ENCODE results near the gene GSG1L2.

DNA sequence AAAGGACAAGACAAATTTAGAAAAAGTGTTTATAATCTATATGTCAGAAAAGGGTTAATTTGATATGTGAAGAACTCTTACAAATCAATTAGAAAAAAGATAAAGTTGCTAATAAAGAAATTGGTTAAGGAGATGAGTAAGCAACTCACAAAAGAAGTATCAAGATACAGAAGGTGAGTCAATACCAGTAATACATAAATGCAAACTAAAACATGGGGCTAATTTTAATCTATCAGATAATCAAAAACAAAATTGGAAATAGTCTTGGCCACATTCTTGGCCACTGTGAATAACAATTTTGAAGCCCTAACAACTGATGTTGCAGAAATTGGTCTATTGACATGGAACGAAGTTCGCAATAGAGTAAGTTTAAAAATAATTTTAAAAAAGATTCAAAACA, 37.3 kb downstream of the GSG1L2 start:
- TF ChIP-seq, protein P1, sequence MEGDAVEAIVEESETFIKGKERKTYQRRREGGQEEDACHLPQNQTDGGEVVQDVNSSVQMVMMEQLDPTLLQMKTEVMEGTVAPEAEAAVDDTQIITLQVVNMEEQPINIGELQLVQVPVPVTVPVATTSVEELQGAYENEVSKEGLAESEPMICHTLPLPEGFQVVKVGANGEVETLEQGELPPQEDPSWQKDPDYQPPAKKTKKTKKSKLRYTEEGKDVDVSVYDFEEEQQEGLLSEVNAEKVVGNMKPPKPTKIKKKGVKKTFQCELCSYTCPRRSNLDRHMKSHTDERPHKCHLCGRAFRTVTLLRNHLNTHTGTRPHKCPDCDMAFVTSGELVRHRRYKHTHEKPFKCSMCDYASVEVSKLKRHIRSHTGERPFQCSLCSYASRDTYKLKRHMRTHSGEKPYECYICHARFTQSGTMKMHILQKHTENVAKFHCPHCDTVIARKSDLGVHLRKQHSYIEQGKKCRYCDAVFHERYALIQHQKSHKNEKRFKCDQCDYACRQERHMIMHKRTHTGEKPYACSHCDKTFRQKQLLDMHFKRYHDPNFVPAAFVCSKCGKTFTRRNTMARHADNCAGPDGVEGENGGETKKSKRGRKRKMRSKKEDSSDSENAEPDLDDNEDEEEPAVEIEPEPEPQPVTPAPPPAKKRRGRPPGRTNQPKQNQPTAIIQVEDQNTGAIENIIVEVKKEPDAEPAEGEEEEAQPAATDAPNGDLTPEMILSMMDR (IDR thresholded peaks at IDR 0.05): no peak
- TF ChIP-seq POLR2A (IDR thresholded peaks at IDR 0.05): no peak
